WI38 (cell line): ENCODE data around the gene RAB3IL1.
A peak's percentile ranks its signal among the peaks of the same experiment; 100 is the strongest.

Source experiments
- H3K4me3 ChIP-seq: 2 replicates; pipeline ENCODE4 v1.5.1; 2011; ENCODE audit warnings: low read depth, mild to moderate bottlenecking, control low read depth, low read length
- CTCF ChIP-seq: IDR thresholded peaks from 2 replicates; pipeline ENCODE4 v1.5.1; 2012; ENCODE audit warnings: low read depth, mild to moderate bottlenecking, control low read depth, low read length

RAB3IL1 gene

GRCh38 chr11:61873588-61874376 lies 43.6 kb downstream of the RAB3IL1 start:
- TF ChIP-seq CTCF = no peak

GRCh38 chr11:61872935-61873565 lies 44.3 kb downstream of the RAB3IL1 start:
- H3K4me3 ChIP-seq = no peak overlapping the region
- no peak for TF ChIP-seq CTCF

More at GRCh38 chr11:61873588-61874376, 43.6 kb downstream of the RAB3IL1 start:
- no peak overlapping the region for H3K4me3 ChIP-seq

- H3K4me3 ChIP-seq = no peak overlapping the region
- peak; percentile 90 for TF ChIP-seq CTCF
These were observed 46.2 kb downstream of the RAB3IL1 start for GRCh38 chr11:61871158-61871597.

- no peak for TF ChIP-seq CTCF
- H3K4me3 ChIP-seq = no peak overlapping the region
These were observed 46.8 kb downstream of the RAB3IL1 start for GRCh38 chr11:61870541-61871031.

- no peak overlapping the region for H3K4me3 ChIP-seq
- no peak for TF ChIP-seq CTCF
These were observed 47.5 kb downstream of the RAB3IL1 start for GRCh38 chr11:61869708-61870451.

GRCh38 chr11:61869429-61869707 lies 48.0 kb downstream of the RAB3IL1 start:
- H3K4me3 ChIP-seq = no peak overlapping the region
- TF ChIP-seq CTCF = no peak
